Measurements from ENCODE around the gene KRT9. TPM values are rescaled to one million over a fixed set of nuclear protein-coding genes. Genes with fewer than 3 reads are reported as not detected.
A peak's percentile ranks its signal among the peaks of the same experiment; 100 is the strongest.

Gene KRT9
- total and polyA plus RNA-seq, 10 of the 15 experiments (the other 5 are each of a cell fraction or from before 2014, with no cell fraction given) = not detected

GRCh38 chr17:41545829-41546410, 25.9 kb downstream of the KRT9 start (continued):
- TF ChIP-seq ZNF592 (IDR thresholded peaks at IDR 0.05) (no peak), RBBP5 (conservative IDR thresholded peaks at IDR 0.05) (no peak), ESRRA (IDR thresholded peaks at IDR 0.05; ENCODE audit: low read length) (no peak), STAT3 (IDR thresholded peaks at IDR 0.05; ENCODE audit: low read depth, low read length) (no peak)

GRCh38 chr17:41544935-41545334, 26.9 kb downstream of the KRT9 start:
- Histone ChIP-seq H2AFZ (ENCODE audit: control insufficient read depth, low read depth, low read length) (no peak overlapping the region), H3K9ac (ENCODE audit: control insufficient read depth, insufficient read depth, low read length) (no peak overlapping the region), H3K4me2 (ENCODE audit: control insufficient read depth, insufficient read depth) (no peak overlapping the region), H3K4me3 (no peak overlapping the region), H4K20me1 (ENCODE audit: control insufficient read depth, insufficient read depth) (no peaks in the 10 kb centered on the region), H3K9me3 (replicated peaks; ENCODE audit: control insufficient read depth, insufficient read depth, low read length) (no peaks in the 10 kb centered on the region; the same call in 2 of the 3 replicates), H3K27me3 (replicated peaks in 1 of 2; ENCODE audit: control insufficient read depth in 2 of 2, insufficient read depth in 2 of 2, low read length in 1 of 2) (no peaks in the 10 kb centered on the region; a peak in 2 of 4 replicates), H3K79me2 (ENCODE audit: control insufficient read depth, insufficient read depth, low read length) (no peaks in the 10 kb centered on the region), H3K36me3 (ENCODE audit: control insufficient read depth in 2 of 2, insufficient read depth in 2 of 2, low read length in 1 of 2) (no peaks in the 10 kb centered on the region), H3K4me1 (ENCODE audit: control insufficient read depth, insufficient read depth, low read length) (no peaks in the 10 kb centered on the region), H3K27ac (ENCODE audit: control insufficient read depth, insufficient read depth) (no peak overlapping the region)
- intact Hi-C loops (cut with micrococcal nuclease; ENCODE audit: unreplicated experiment) (no loop called here), in situ Hi-C loops (cut with MboI) (loop anchor here (5.0 kb wide), 2 partner anchors 117 to 638 kb away; no protein-coding TSS in a partner anchor)
- ChIA-PET SMC1A (ENCODE audit: uncharacterized antibody, unreplicated experiment) (interaction anchor here (0.7 to 1.0 kb wide), 3 partner anchors 21 to 123 kb away, joined by 3 read pairs; no protein-coding TSS in a partner anchor), CTCF (interaction anchor here (0.6 to 1.9 kb wide), 4 partner anchors 104 to 1192 kb away, joined by 3 to 5 read pairs (median 3); no protein-coding TSS in a partner anchor), RAD21 (ENCODE audit: unreplicated experiment) (interaction anchor here (1.2 kb wide), 1 partner anchor 8 kb away, joined by 4 read pairs; no protein-coding TSS in a partner anchor), POLR2A (no interaction called here)
- no peak for ATAC-seq
- DNase-seq (ENCODE audit: low read depth, low spot score) = no peak
- WGBS (ENCODE audit: insufficient coverage, insufficient replicate concordance, low lambda C conversion rate, missing lambda C conversion rate) = 31% methylated on average over 5 of the region's 5 CpGs
- FAIRE-seq = no peak
- BruUV-seq (replicated peaks) = no TSS peak
- TF ChIP-seq PKNOX1 (IDR thresholded peaks at IDR 0.05) (0 out of 2 replicates have a peak, but pooled peaks have one; percentile 18), RBBP5 (conservative IDR thresholded peaks at IDR 0.05) (no peak), RUNX3 (IDR thresholded peaks at IDR 0.05; ENCODE audit: low read length) (no peak)
